Activated T-helper 1 cell treated with Interleukin-2 at 50 U/mL for 16 hours (primary cell): ENCODE data around the gene RFX4.
"Not testable (repeated sequence)": the region's sequence is repeated elsewhere in the genome, so short reads cannot be mapped to it uniquely, and the experiment has no call there.

Source experiments
- DNase-seq: peaks from one replicate; pipeline ENCODE4 v3.0.0-alpha.2; 2020; ENCODE audit warnings: low read depth

RFX4 gene

GRCh38 chr12:106594447-106594846 is 11.6 kb downstream of the RFX4 start:
- no peak for DNase-seq

GRCh38 chr12:106595268-106595667 is 12.5 kb downstream of the RFX4 start:
- DNase-seq, result no peak

- no peak for DNase-seq
Measured at GRCh38 chr12:106598003-106598402, 15.2 kb downstream of the RFX4 start.

- no peak for DNase-seq
Measured at GRCh38 chr12:106599302-106599701, 16.5 kb downstream of the RFX4 start.

- no peak for DNase-seq
Measured at GRCh38 chr12:106600503-106600902, 17.7 kb downstream of the RFX4 start.

- DNase-seq, result no peak
Measured at GRCh38 chr12:106601031-106601430, 18.2 kb downstream of the RFX4 start.

- DNase-seq, result no peak
Measured at GRCh38 chr12:106601496-106601895, 18.7 kb downstream of the RFX4 start.

- DNase-seq, result no peak
Measured at GRCh38 chr12:106602076-106602475, 19.3 kb downstream of the RFX4 start.

- DNase-seq, result no peak
Measured at GRCh38 chr12:106605254-106605653, 22.4 kb downstream of the RFX4 start.

GRCh38 chr12:106620588-106620987 is 37.8 kb downstream of the RFX4 start:
- not testable (repeated sequence) for DNase-seq

- DNase-seq, result no peak
Measured at GRCh38 chr12:106625976-106626375, 43.2 kb downstream of the RFX4 start.

- DNase-seq, result no peak
Measured at GRCh38 chr12:106629797-106630659, 47.2 kb downstream of the RFX4 start.

GRCh38 chr12:106631150-106631549 is 48.3 kb downstream of the RFX4 start:
- no peak for DNase-seq

GRCh38 chr12:106631797-106632196 is 49.0 kb downstream of the RFX4 start:
- no peak for DNase-seq

GRCh38 chr12:106632797-106633450 is 50.1 kb downstream of the RFX4 start:
- DNase-seq, result no peak

- DNase-seq, result no peak
Measured at GRCh38 chr12:106633451-106633823, 50.6 kb downstream of the RFX4 start.

GRCh38 chr12:106634206-106634605 is 51.4 kb downstream of the RFX4 start:
- DNase-seq, result no peak

- no peak for DNase-seq
Measured at GRCh38 chr12:106643000-106643399, 60.2 kb downstream of the RFX4 start.

- DNase-seq, result no peak
Measured at GRCh38 chr12:106644335-106645073, 61.7 kb downstream of the RFX4 start.

GRCh38 chr12:106645074-106645421 is 62.2 kb downstream of the RFX4 start:
- DNase-seq, result no peak

GRCh38 chr12:106645465-106646330 is 62.9 kb downstream of the RFX4 start:
- no peak for DNase-seq

GRCh38 chr12:106646472-106646871 is 63.7 kb downstream of the RFX4 start:
- DNase-seq, result no peak
